Hematopoietic multipotent progenitor cell treated with erythropoietin and hydrocortisone succinate and interleukin-3 and kit ligand, for 6 days (in vitro differentiated cells): ENCODE results near the gene PDILT.

ENCODE experiments used
- DNase-seq: peaks from one replicate; pipeline ENCODE4 v3.0.0-alpha.2; 2015

Gene PDILT

GRCh38 chr16:20401475-20402016, 3.0 kb downstream of the PDILT start:
- no peak for DNase-seq

- DNase-seq, result no peak
Measured at GRCh38 chr16:20401066-20401465, 3.5 kb downstream of the PDILT start.

- no peak for DNase-seq
Measured at GRCh38 chr16:20399185-20399584, 5.4 kb downstream of the PDILT start.

GRCh38 chr16:20398603-20399002, 5.9 kb downstream of the PDILT start:
- DNase-seq, result no peak

- no peak for DNase-seq
Measured at GRCh38 chr16:20397468-20398074, 7.0 kb downstream of the PDILT start.

- no peak for DNase-seq
Measured at GRCh38 chr16:20396846-20397467, 7.6 kb downstream of the PDILT start.

- no peak for DNase-seq
Measured at GRCh38 chr16:20395946-20396345, 8.6 kb downstream of the PDILT start.

- DNase-seq, result no peak
Measured at GRCh38 chr16:20393801-20394577, 10.5 kb downstream of the PDILT start.

- no peak for DNase-seq
Measured at GRCh38 chr16:20391045-20391444, 13.5 kb downstream of the PDILT start.

- no peak for DNase-seq
Measured at GRCh38 chr16:20388854-20389253, 15.7 kb downstream of the PDILT start.

GRCh38 chr16:20387978-20388377, 16.6 kb downstream of the PDILT start:
- DNase-seq, result no peak

- peak; percentile 80 for DNase-seq
Measured at GRCh38 chr16:20385844-20386832, 18.4 kb downstream of the PDILT start.

- peak; percentile 80 for DNase-seq
Measured at GRCh38 chr16:20383106-20384029, 21.2 kb downstream of the PDILT start.

GRCh38 chr16:20382202-20382948, 22.2 kb downstream of the PDILT start:
- no peak for DNase-seq

- no peak for DNase-seq
Measured at GRCh38 chr16:20380782-20381181, 23.8 kb downstream of the PDILT start.

GRCh38 chr16:20377181-20377580, 27.4 kb downstream of the PDILT start:
- no peak for DNase-seq

GRCh38 chr16:20372701-20373100, 31.8 kb downstream of the PDILT start:
- DNase-seq, result no peak

- DNase-seq, result no peak
Measured at GRCh38 chr16:20369452-20370054, 35.0 kb downstream of the PDILT start.

- DNase-seq, result no peak
Measured at GRCh38 chr16:20364051-20364450, 40.5 kb downstream of the PDILT start.

GRCh38 chr16:20363191-20363590, 41.3 kb downstream of the PDILT start:
- DNase-seq, result no peak
